H9 (cell line): Measurements from ENCODE around the gene ATP5PF. TPM values are rescaled to one million over a fixed set of nuclear protein-coding genes. Genes with fewer than 3 reads are reported as not detected.
A peak's percentile ranks its signal among the peaks of the same experiment; 100 is the strongest.

ENCODE experiments used
- DNase-seq: peaks from one replicate; pipeline ENCODE4 v3.0.0-alpha.2; 2017
- H2AFZ ChIP-seq: one replicate; pipeline ENCODE4 v1.6.1; 2013; ENCODE audit warnings: mild to moderate bottlenecking, low read length, control low read depth, moderate library complexity
- H2AK5ac ChIP-seq: 2 replicates; pipeline ENCODE4 v1.6.1; 2013; ENCODE audit warnings: low read length, control low read depth, mixed read lengths; ENCODE audit not compliant: insufficient read length
- H2BK120ac ChIP-seq: one replicate; pipeline ENCODE4 v1.6.1; 2013; ENCODE audit warnings: low read depth, mild to moderate bottlenecking, low read length, control low read depth, inconsistent platforms; ENCODE audit not compliant: poor library complexity, severe bottlenecking
- H2BK12ac ChIP-seq: 2 replicates; pipeline ENCODE4 v1.6.1; 2013; ENCODE audit warnings: low read length, control low read depth, mixed read lengths, low read depth; ENCODE audit not compliant: insufficient read length
- H2BK15ac ChIP-seq: 2 replicates; pipeline ENCODE4 v1.6.1; 2013; ENCODE audit warnings: low read depth, low read length, control low read depth
- H2BK20ac ChIP-seq: one replicate; pipeline ENCODE4 v1.6.1; 2013; ENCODE audit warnings: low read depth, mild to moderate bottlenecking, low read length, control low read depth, inconsistent platforms; ENCODE audit not compliant: poor library complexity, severe bottlenecking
- H2BK5ac ChIP-seq: 2 replicates; pipeline ENCODE4 v1.6.1; 2013; ENCODE audit warnings: low read length, control low read depth, mixed read lengths; ENCODE audit not compliant: insufficient read length
- H3K14ac ChIP-seq: 2 replicates; pipeline ENCODE4 v1.6.1; 2013; ENCODE audit warnings: low read length, control low read depth; ENCODE audit not compliant: insufficient read depth
- H3K18ac ChIP-seq: 2 replicates; pipeline ENCODE4 v1.6.1; 2013; ENCODE audit warnings: low read depth, mild to moderate bottlenecking, mixed read lengths, low read length, control low read depth; ENCODE audit not compliant: insufficient read length
- H3K23ac ChIP-seq: 2 replicates; pipeline ENCODE4 v1.6.1; 2013; ENCODE audit warnings: low read length, control low read depth, mixed read lengths, low read depth; ENCODE audit not compliant: insufficient read length
- H3K23me2 ChIP-seq: 2 replicates; pipeline ENCODE4 v1.6.1; 2013; ENCODE audit warnings: low read depth, mild to moderate bottlenecking, mixed read lengths, low read length, control low read depth; ENCODE audit not compliant: insufficient read length, poor library complexity, severe bottlenecking
- H3K27ac ChIP-seq: 2 replicates; pipeline ENCODE4 v1.5.1; 2013; ENCODE audit warnings: low read length, control low read depth, mixed read lengths, low read depth; ENCODE audit not compliant: insufficient read length
- H3K27me3 ChIP-seq: 2 replicates; pipeline ENCODE4 v1.6.1; 2013; ENCODE audit warnings: low read length, control low read depth, inconsistent platforms; ENCODE audit not compliant: insufficient read depth
- H3K4ac ChIP-seq: 2 replicates; pipeline ENCODE4 v1.6.1; 2013; ENCODE audit warnings: low read depth, mild to moderate bottlenecking, control low read depth, inconsistent platforms, low read length, moderate library complexity
- H3K4me1 ChIP-seq: 2 replicates; pipeline ENCODE4 v1.6.1; 2013; ENCODE audit warnings: low read length, control low read depth, inconsistent platforms; ENCODE audit not compliant: insufficient read depth
- H3K4me2 ChIP-seq: 2 replicates; pipeline ENCODE4 v1.6.1; 2013; ENCODE audit warnings: low read length, control low read depth, mixed read lengths; ENCODE audit not compliant: insufficient read length, insufficient read depth
- H3K56ac ChIP-seq: 2 replicates; pipeline ENCODE4 v1.6.1; 2013; ENCODE audit warnings: low read depth, mild to moderate bottlenecking, mixed read lengths, low read length, control low read depth; ENCODE audit not compliant: insufficient read length
- H3K79me1 ChIP-seq: 2 replicates; pipeline ENCODE4 v1.6.1; 2013; ENCODE audit warnings: low read depth, mild to moderate bottlenecking, moderate library complexity, low read length, control low read depth, inconsistent platforms; ENCODE audit not compliant: insufficient read depth, poor library complexity, severe bottlenecking
- H3K79me2 ChIP-seq: 2 replicates; pipeline ENCODE4 v1.6.1; 2013; ENCODE audit warnings: low read length, control low read depth, inconsistent platforms; ENCODE audit not compliant: insufficient read depth
- H3K9ac ChIP-seq: 2 replicates; pipeline ENCODE4 v1.6.1; 2013; ENCODE audit warnings: low read length, control low read depth, mixed read lengths; ENCODE audit not compliant: insufficient read length; ENCODE audit errors: extremely low read depth
- H3K9me3 ChIP-seq: one replicate; pipeline ENCODE4 v1.6.1; 2013; ENCODE audit warnings: low read depth, low read length, inconsistent platforms; ENCODE audit not compliant: control insufficient read depth
- H3T11ph ChIP-seq: one replicate; pipeline ENCODE4 v1.6.1; 2013; ENCODE audit warnings: mild to moderate bottlenecking, low read length, control low read depth, inconsistent platforms
- H4K20me1 ChIP-seq: one replicate; pipeline ENCODE4 v1.6.1; 2013; ENCODE audit not compliant: control insufficient read depth, insufficient read length, insufficient read depth
- H4K5ac ChIP-seq: 2 replicates; pipeline ENCODE4 v1.6.1; 2013; ENCODE audit warnings: low read depth, mild to moderate bottlenecking, mixed read lengths, low read length, control low read depth; ENCODE audit not compliant: insufficient read length
- H4K8ac ChIP-seq: replicated peaks from 2 replicates; pipeline ENCODE4 v1.6.1; 2013; ENCODE audit warnings: low read length, control low read depth, mixed read lengths, low read depth; ENCODE audit not compliant: insufficient read length
- H4K91ac ChIP-seq: 2 replicates; pipeline ENCODE4 v1.6.1; 2013; ENCODE audit warnings: low read depth, mild to moderate bottlenecking, moderate library complexity, mixed read lengths, low read length, control low read depth; ENCODE audit not compliant: insufficient read length
- H3K27ac Mint-ChIP-seq, 3 experiments: 2 replicates in 2 of 3; 3 replicates in 1 of 3; pipeline ENCODE4 v1.8.0; 2020 to 2021; ENCODE audit warnings: mixed read lengths in 3 of 3, mild to moderate bottlenecking in 1 of 3, moderate library complexity in 1 of 3
- H3K27me3 Mint-ChIP-seq: 2 replicates; pipeline ENCODE4 v1.8.0; 2021; ENCODE audit warnings: low read depth, mild to moderate bottlenecking, moderate library complexity, mixed read lengths
- H3K36me3 Mint-ChIP-seq, 3 experiments: 2 replicates in 2 of 3; 3 replicates in 1 of 3; pipeline ENCODE4 v1.8.0; 2020 to 2021; ENCODE audit warnings: low read depth in 3 of 3, mixed read lengths in 3 of 3; ENCODE audit not compliant: insufficient read depth in 1 of 3
- H3K4me1 Mint-ChIP-seq, 2 experiments: 2 replicates each; pipeline ENCODE4 v1.8.0; 2020; ENCODE audit warnings: mixed read lengths in 2 of 2
- H3K4me3 Mint-ChIP-seq, 2 experiments: 2 replicates in 1 of 2; 3 replicates in 1 of 2; pipeline ENCODE4 v1.8.0; 2020 to 2021; ENCODE audit warnings: mild to moderate bottlenecking in 2 of 2, mixed read lengths in 2 of 2, moderate library complexity in 1 of 2
- H3K9me3 Mint-ChIP-seq, 2 experiments: 2 replicates in 1 of 2; 3 replicates in 1 of 2; pipeline ENCODE4 v1.8.0; 2020; ENCODE audit warnings: mild to moderate bottlenecking in 2 of 2, mixed read lengths in 2 of 2, moderate library complexity in 1 of 2
- CTCF ChIP-seq: fragments of 200-600 bp; sonication (generic); conservative IDR thresholded peaks from 3 replicates; pipeline ENCODE4 v1.8.0; 2021; ENCODE audit warnings: antibody characterized with exemption, mild to moderate bottlenecking
- WGBS: extraction: QIAGEN DNeasy Blood & Tissue Kit; methylation state at CpG from one replicate; pipeline ENCODE4 v1.1.7; 2013; ENCODE audit warnings: missing lambda C conversion rate, low lambda C conversion rate, mixed read lengths; ENCODE audit not compliant: insufficient read length; ENCODE audit errors: extremely low coverage; 5-methylcytosine and 5-hydroxymethylcytosine counted together
- total RNA-seq: library from RNA; stranded (reverse); gene quantifications from 2 replicates; pipeline ENCODE4 v1.2.1, GENCODE V29; 2021

Gene ATP5PF
- total RNA-seq, 1 experiment from 2014 or later = 143 TPM

- Histone ChIP-seq H3K4me1 (no peaks in the 10 kb centered on the region), H2BK120ac (no peak overlapping the region), H3K14ac (no peak overlapping the region), H3K23me2 (no peaks in the 10 kb centered on the region), H4K91ac (no peak overlapping the region), H3T11ph (no peak overlapping the region), H3K18ac (no peak overlapping the region), H4K20me1 (no peaks in the 10 kb centered on the region), H3K9ac (no peak overlapping the region), H3K4me2 (no peak overlapping the region), H3K27me3 (no peaks in the 10 kb centered on the region), H3K9me3 (no peaks in the 10 kb centered on the region), H2AK5ac (no peak overlapping the region), H3K4ac (no peak overlapping the region), H3K79me2 (no peaks in the 10 kb centered on the region), H3K27ac (no peak overlapping the region), H4K8ac (no peak overlapping the region), H3K23ac (no peak overlapping the region), H3K79me1 (no peaks in the 10 kb centered on the region), H2BK15ac (no peak overlapping the region), H2BK5ac (no peak overlapping the region), H2AFZ (no peak overlapping the region), H2BK12ac (no peak overlapping the region), H4K5ac (no peak overlapping the region), H2BK20ac (no peak overlapping the region), H3K56ac (no peak overlapping the region)
- Mint-ChIP-seq H3K27me3 (no peaks in the 10 kb centered on the region), H3K4me1 (peaks cover 0 to 3% of the 10 kb centered on the region in 2 experiments; a peak in 2 of 4 replicates), H3K9me3 (no peaks in the 10 kb centered on the region), H3K36me3 (no peaks in the 10 kb centered on the region), H3K27ac (0 out of 7 replicates have a peak overlapping the region, but pooled peaks of 1 of the 3 experiments have one; percentile 30), H3K4me3 (no peak overlapping the region)
- TF ChIP-seq CTCF = no peak
- DNase-seq = no peak
- WGBS = no CpG with 5 or more reads among the region's 4 CpGs
Observed at GRCh38 chr21:25687787-25688186, 46.9 kb downstream of the ATP5PF start.
